Keratinocyte (primary cell): ENCODE data around the gene S1PR3. TPM values are rescaled to one million over a fixed set of nuclear protein-coding genes. Genes with fewer than 3 reads are reported as not detected.

Source experiments
- DNase-seq: peaks from one replicate; pipeline ENCODE4 v3.0.0-alpha.2; 2011; ENCODE audit warnings: low read depth, missing footprints, low spot score
- FAIRE-seq: peaks from 2 replicates; lab custom pipeline; 2011; peaks lifted over from hg19 to GRCh38; lab: Jason Lieb, UNC
- H2AFZ ChIP-seq: 2 replicates; pipeline ENCODE4 v1.6.0; 2012; ENCODE audit warnings: low read length, control low read depth, inconsistent platforms; ENCODE audit not compliant: control insufficient read depth
- H3K27ac ChIP-seq: 2 replicates; pipeline ENCODE4 v1.5.1; 2011; ENCODE audit warnings: low read length; ENCODE audit not compliant: control insufficient read depth, insufficient read depth
- H3K27me3 ChIP-seq: 3 replicates; pipeline ENCODE4 v1.6.0; 2011; ENCODE audit warnings: low read length; ENCODE audit not compliant: control insufficient read depth, insufficient read depth; ENCODE audit errors: extremely low read depth
- H3K36me3 ChIP-seq, 2 experiments: 2 replicates in 1 of 2; 3 replicates in 1 of 2; pipeline ENCODE4 v1.5.1; 2011; ENCODE audit warnings: low read length in 2 of 2, mild to moderate bottlenecking in 1 of 2; ENCODE audit not compliant: control insufficient read depth in 2 of 2, insufficient read depth in 2 of 2; ENCODE audit errors: extremely low read depth in 1 of 2
- H3K4me1 ChIP-seq: 3 replicates; pipeline ENCODE4 v1.5.1; 2011; ENCODE audit warnings: low read length; ENCODE audit not compliant: control insufficient read depth, insufficient read depth; ENCODE audit errors: extremely low read depth
- H3K4me2 ChIP-seq: 3 replicates; pipeline ENCODE4 v1.6.0; 2011; ENCODE audit warnings: low read depth, low read length; ENCODE audit not compliant: control insufficient read depth, insufficient read depth; ENCODE audit errors: extremely low read depth
- H3K4me3 ChIP-seq, 3 experiments: fragments of 200-600 bp in 1 of 3; sonication (generic) in 1 of 3; 2 replicates in 2 of 3; 3 replicates in 1 of 3; pipeline ENCODE4 v1.5.1; 2011 to 2016; ENCODE audit warnings: low read length in 3 of 3, mild to moderate bottlenecking in 3 of 3, control low read depth in 2 of 3, inconsistent platforms in 1 of 3, low read depth in 1 of 3, mixed read lengths in 1 of 3, mixed run types in 1 of 3, moderate library complexity in 1 of 3; ENCODE audit not compliant: control insufficient read depth in 2 of 3, insufficient read depth in 2 of 3; ENCODE audit errors: extremely low read depth in 1 of 3
- H3K79me2 ChIP-seq: 2 replicates; pipeline ENCODE4 v1.6.0; 2012; ENCODE audit warnings: low read length; ENCODE audit not compliant: control insufficient read depth, insufficient read depth
- H3K9ac ChIP-seq: 3 replicates; pipeline ENCODE4 v1.6.0; 2011; ENCODE audit warnings: low read length; ENCODE audit not compliant: control insufficient read depth, insufficient read depth; ENCODE audit errors: extremely low read depth
- H3K9me1 ChIP-seq: 3 replicates; pipeline ENCODE4 v1.6.0; 2011; ENCODE audit warnings: low read length; ENCODE audit not compliant: control insufficient read depth, insufficient read depth; ENCODE audit errors: extremely low read depth
- H3K9me3 ChIP-seq: 2 replicates; pipeline ENCODE4 v1.5.1; 2012; ENCODE audit warnings: low read depth, low read length; ENCODE audit not compliant: control insufficient read depth
- H4K20me1 ChIP-seq: 3 replicates; pipeline ENCODE4 v1.6.0; 2011; ENCODE audit warnings: low read length; ENCODE audit not compliant: control insufficient read depth, insufficient read depth; ENCODE audit errors: extremely low read depth
- CTCF ChIP-seq, 3 experiments: IDR thresholded peaks in 1 of 3; conservative IDR thresholded peaks in 1 of 3; optimal IDR thresholded peaks in 1 of 3; 2 replicates in 2 of 3; 3 replicates in 1 of 3; pipeline versions ENCODE3 to v1.5.1; 2011; ENCODE audit warnings: low read length in 3 of 3, mild to moderate bottlenecking in 3 of 3, moderate library complexity in 2 of 3, control low read depth in 1 of 3, inconsistent platforms in 1 of 3; ENCODE audit not compliant: insufficient read depth in 2 of 3; ENCODE audit errors: extremely low read depth in 1 of 3
- EZH2 ChIP-seq: IDR thresholded peaks from one replicate; pipeline ENCODE4 v1.6.1; 2012; ENCODE audit warnings: inconsistent platforms, mild to moderate bottlenecking, low read length, moderate library complexity
- dilution Hi-C: fragments of 300-500 bp; cut with MboI; formaldehyde crosslinking; loops from one replicate; pipeline ENCODE4 v1.7.0; 2020; ENCODE audit warnings: low sequenced_read_pairs; ENCODE audit not compliant: extremely low pct_ligation_motif_present
- polyA plus RNA-seq, 5 experiments: library from polyadenylated mRNA; depleted of rRNA in 3 of 5; stranded (reverse) in 3 of 5; stranded (forward) in 1 of 5; unstranded in 1 of 5; fragments of >200 nt; gene quantifications; 1 replicate in 1 of 5; 2 replicates in 3 of 5; 3 replicates in 1 of 5; pipeline versions ENCODE4 v1.2.1 to v1.2.3, GENCODE V29; 2011 to 2012; ENCODE audit warnings: missing spikeins in 2 of 5, low read depth in 1 of 5, low replicate concordance in 1 of 5

The S1PR3 gene
- polyA plus RNA-seq, 1 donor (not counting 4 experiments of a cell fraction or from before 2014, with no cell fraction given): 4.1 TPM

GRCh38 chr9:89012294-89013042 lies 21.2 kb downstream of the S1PR3 start:
- H3K36me3 ChIP-seq: no peaks in the 10 kb centered on the region
- H3K4me1 ChIP-seq: peaks cover 5% of the 10 kb centered on the region
- H3K9me3 ChIP-seq: no peaks in the 10 kb centered on the region
- no peak for FAIRE-seq
- no peak overlapping the region for H3K27ac ChIP-seq
- no peaks in the 10 kb centered on the region for H3K9me1 ChIP-seq
- no peak overlapping the region for H3K4me3 ChIP-seq
- no peak overlapping the region for H2AFZ ChIP-seq
- no peak overlapping the region for H3K9ac ChIP-seq
- H3K27me3 ChIP-seq: no peaks in the 10 kb centered on the region
- H3K79me2 ChIP-seq: no peaks in the 10 kb centered on the region
- no peak overlapping the region for H3K4me2 ChIP-seq
- TF ChIP-seq CTCF (optimal IDR thresholded peaks at IDR 0.05 in 1 of 3, IDR thresholded peaks at IDR 0.05 in 1 of 3, conservative IDR thresholded peaks at IDR 0.05 in 1 of 3; ENCODE audit: extremely low read depth in 1 of 3, insufficient read depth in 2 of 3, low read length in 3 of 3) (no peak), EZH2 (no peak)
- no peak for DNase-seq
- dilution Hi-C loops: no loop called here
- no peaks in the 10 kb centered on the region for H4K20me1 ChIP-seq

GRCh38 chr9:89013660-89014059 lies 22.4 kb downstream of the S1PR3 start:
- dilution Hi-C loops: no loop called here
- Histone ChIP-seq H3K4me3 (no peak overlapping the region), H3K4me1 (peaks cover 5% of the 10 kb centered on the region), H4K20me1 (no peaks in the 10 kb centered on the region), H3K4me2 (no peak overlapping the region), H3K27ac (no peak overlapping the region), H3K36me3 (no peaks in the 10 kb centered on the region), H2AFZ (no peak overlapping the region), H3K9me3 (no peaks in the 10 kb centered on the region), H3K9ac (no peak overlapping the region), H3K9me1 (no peaks in the 10 kb centered on the region), H3K79me2 (no peaks in the 10 kb centered on the region), H3K27me3 (no peaks in the 10 kb centered on the region)
- FAIRE-seq (no peak), DNase-seq (no peak)
- TF ChIP-seq EZH2: no peak
- TF ChIP-seq CTCF (optimal IDR thresholded peaks at IDR 0.05 in 1 of 3, IDR thresholded peaks at IDR 0.05 in 1 of 3, conservative IDR thresholded peaks at IDR 0.05 in 1 of 3; ENCODE audit: extremely low read depth in 1 of 3, insufficient read depth in 2 of 3, low read length in 3 of 3): no peak
